HG03039 (cell line): ENCODE results near the gene SELENOW.
"Not testable (repeated sequence)": the region's sequence is repeated elsewhere in the genome, so short reads cannot be mapped to it uniquely, and the experiment has no call there.

Experiments
- ATAC-seq: cut with Tn5 transposase; IDR thresholded peaks from one replicate; pipeline ENCODE4 v1.9.1; 2021; ENCODE audit warnings: mild to moderate bottlenecking, moderate library complexity; ENCODE audit not compliant: unreplicated experiment

The SELENOW gene

GRCh38 chr19:47756627-47756929, 21.9 kb upstream of the SELENOW start:
- ATAC-seq, result no peak

GRCh38 chr19:47756953-47757608, 21.4 kb upstream of the SELENOW start:
- ATAC-seq, result no peak

GRCh38 chr19:47757617-47758442, 20.7 kb upstream of the SELENOW start:
- no peak for ATAC-seq

DNA sequence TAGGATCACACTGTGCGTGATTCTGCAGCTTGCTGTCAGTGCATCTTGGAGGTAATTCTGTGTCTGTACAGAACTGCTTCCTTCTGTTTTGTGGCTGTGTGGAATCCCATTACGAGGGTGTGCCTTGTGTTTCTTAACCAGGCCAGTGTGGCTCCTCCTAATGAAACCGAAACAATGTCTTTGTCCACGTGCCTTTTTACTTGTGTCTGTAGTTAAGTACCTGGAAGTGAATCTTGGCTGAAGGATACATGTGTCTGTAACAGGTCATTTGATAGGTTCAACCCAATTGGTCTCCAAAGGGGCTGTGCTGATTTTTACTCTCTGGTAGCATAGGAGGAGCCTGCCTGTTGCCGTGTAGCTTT, 20.1 kb upstream of the SELENOW start:
- ATAC-seq, result no peak

GRCh38 chr19:47760632-47760999, 17.9 kb upstream of the SELENOW start:
- no peak for ATAC-seq

DNA sequence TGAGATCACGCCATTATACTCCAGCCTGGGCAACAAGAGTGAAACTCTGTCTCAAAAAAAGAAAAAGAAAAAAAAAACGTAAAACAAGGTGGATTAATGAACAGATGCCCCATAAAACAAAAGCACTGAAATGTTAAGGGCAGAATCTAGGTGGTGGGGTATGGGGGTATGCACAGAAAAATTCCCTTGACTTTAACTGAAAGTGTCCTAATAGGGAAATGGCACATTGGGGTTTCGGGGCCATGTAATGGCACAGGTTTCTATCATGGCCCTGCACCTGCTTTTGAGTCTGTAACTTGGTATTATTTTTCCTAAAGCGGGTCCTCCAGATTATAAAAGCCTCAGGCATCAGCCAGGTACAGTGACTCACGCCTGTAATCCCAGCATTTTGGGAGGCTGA, 16.9 kb upstream of the SELENOW start:
- no peak for ATAC-seq

DNA sequence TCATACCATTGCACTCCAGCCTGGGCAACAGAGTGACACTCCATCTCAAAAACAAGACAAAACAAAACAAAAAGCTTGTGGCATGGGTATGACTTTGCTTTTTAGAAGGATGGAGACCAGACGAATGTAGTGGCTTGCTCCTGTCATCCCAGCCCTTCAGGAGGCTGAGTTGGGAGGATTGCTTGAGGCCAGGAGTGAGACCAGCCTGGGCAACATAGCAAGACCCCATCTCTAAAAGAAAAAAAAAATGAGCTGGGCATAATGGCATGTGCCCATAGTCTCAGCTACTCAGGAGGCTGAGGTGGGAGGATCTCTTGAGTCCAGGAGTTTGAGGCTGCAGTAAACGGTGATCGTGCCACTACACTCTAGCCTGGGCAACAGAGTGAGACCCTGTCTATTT, 16.4 kb upstream of the SELENOW start:
- no peak for ATAC-seq

DNA sequence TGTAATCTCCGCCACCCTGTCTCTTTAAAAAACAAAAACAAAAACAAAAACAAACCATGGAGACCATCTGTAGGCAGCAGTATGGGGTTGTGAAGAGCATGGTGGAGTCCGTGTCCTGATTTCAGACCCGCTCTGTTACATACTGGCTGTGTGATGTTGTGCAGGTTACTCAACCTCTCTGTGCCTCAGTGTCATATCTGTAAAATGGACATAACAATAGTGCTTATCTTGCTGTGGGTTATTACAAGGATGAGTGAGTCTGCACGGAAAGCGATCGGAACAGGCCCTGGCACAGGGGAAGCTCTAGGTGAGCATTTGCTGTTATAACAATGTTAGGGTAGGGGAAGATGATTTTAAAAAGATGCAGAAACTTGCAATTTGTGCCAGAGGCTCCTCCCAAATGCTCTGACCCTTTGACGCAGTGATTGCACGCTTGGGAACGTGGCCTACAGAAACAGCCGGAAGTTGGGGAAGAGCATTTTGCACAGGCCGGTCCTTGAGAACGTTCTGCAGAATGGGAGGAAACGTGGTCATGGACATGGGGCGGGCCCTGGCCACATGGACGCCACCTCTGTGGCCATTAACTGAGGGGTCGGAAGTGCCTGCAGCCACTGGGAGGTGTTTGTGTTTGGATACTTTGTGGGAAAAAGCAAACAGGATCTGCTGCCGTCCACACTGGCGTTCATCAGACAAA, 15.7 kb upstream of the SELENOW start:
- no peak for ATAC-seq

DNA sequence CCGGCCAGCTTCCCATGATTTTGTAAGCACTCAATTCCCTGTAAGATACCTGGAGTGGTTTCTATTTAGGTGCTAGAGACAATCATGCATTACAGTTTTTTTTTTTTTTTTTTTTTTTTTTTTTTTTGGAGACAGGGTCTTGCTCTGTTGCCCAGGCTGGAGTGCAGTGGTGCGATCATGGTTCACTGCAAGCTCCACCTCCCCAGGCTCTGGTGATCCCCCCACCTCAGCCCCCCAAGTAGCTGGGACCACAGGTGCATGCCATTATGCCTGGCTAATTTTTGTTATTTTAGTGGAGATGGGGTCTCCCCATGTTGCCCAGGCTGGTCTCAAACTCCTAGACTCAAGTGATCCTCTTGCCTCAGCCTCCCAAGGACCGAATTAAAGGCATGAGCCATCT, 13.8 kb upstream of the SELENOW start:
- ATAC-seq, result not testable (repeated sequence)

DNA sequence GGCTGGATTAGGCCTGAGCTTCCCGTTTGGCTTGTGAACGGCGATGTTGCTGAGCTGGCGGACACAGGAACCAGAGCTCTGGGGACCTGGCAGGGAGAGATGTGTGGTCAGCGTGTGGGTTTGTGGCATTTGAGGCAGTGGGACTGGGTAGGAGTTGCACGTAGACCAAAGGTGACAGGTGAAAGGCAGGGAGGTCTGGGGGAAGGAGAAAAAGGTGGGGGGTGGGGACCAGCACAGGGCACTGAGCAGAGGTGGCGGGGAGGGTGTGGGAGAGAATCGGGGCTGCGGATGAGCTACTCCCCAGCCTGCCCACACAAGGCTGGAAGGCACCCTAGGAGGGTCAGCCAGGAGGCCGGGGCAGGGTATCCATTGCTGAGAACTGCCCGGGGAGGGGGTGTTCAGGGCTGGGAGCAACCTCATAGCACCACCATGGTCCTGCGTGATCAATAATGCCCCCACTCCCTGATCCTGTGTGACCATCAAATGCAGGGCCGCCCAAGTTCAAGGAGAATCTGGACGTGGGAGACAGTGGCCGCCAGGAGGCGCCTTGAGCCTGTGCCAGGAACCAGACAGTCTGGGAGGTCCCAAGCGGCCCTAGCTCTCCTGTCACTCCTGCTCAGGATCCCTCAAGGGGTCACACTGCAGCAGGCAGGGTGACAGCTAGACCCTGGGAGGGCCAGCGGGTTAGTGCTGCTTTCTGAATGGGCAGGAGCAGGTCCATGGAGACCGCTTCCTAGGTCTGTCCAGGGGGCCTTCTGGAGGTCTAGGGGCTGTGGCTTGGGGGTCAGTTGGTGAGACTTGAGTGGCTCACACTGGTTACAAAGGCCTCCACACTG, 12.8 kb upstream of the SELENOW start:
- no peak for ATAC-seq

DNA sequence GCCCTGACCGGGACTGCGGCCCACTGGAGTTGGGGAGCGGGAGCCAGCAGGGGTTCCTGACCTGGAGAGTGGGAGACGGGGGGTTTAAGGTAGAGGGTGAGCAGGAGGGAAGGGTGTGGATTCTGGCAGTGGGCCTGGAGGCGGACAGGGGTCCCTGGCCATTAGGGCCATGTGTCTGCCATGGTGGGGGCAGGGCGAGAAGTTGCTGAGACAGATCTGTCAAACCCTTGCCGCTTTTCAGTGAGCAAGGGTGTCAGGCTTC, 12.2 kb upstream of the SELENOW start:
- no peak for ATAC-seq

GRCh38 chr19:47766670-47767069, 11.8 kb upstream of the SELENOW start:
- ATAC-seq, result no peak

DNA sequence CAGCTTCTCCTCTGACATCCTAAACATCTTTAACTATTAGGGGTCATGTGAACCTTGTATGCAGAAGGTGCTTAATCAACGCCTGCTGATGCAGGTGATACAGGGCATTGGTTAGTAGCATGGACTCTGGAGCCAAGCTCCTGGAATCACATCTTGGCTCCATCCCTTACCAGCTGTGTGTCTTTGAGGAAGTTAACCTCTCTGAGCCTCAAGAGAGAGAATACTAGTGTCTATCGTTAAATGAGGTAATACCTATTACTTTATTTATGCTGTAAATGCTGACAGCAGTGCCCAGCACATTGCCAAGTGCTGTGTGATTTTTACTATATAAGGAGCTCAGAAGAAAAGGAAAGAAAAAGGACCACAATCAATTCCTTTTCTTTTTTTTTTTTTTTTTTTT, 11.2 kb upstream of the SELENOW start:
- no peak for ATAC-seq

DNA sequence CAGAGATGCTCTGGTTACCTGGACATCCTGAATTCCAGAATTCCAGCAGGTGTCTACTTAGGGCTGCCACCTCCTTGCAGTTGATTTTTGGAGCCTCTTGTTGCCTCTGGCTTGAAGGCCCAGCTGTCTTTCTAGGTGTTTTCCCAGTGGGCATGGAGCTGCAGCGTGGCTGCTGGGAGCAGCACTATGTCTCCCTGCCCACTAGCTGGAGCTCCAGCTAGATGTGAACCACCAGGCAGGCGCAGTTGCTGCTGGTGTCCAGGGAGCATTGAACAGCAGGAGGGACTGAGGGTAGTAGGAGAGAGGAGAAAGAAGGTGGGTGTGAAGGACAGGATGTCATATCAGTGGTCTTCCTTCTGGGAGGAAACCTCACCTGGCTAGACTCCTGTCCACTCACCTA, 9.9 kb upstream of the SELENOW start:
- ATAC-seq, result no peak

- ATAC-seq, result no peak
Observed at GRCh38 chr19:47769534-47769933, 9.0 kb upstream of the SELENOW start.

- not testable (repeated sequence) for ATAC-seq
Observed at GRCh38 chr19:47771291-47771690, 7.2 kb upstream of the SELENOW start.

DNA sequence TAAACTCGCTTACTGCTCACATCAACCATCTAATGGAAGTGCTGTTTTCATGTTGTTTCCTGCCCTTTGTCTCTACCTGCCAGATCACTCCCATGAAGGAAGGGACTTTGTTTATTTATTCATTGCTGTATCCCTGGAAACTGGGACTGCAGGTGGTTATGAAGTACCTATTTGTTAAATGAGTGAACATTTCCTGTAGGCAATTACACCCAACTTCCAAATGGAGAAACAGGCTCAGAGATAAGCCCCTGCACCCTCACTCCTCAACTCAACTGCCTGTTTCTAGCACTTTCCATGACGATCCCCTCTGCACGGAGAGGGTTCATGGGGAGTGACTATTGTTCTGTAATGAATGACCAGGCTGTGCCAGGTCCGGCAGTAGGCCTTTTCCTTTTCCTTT, 1.9 kb upstream of the SELENOW start:
- no peak for ATAC-seq

DNA sequence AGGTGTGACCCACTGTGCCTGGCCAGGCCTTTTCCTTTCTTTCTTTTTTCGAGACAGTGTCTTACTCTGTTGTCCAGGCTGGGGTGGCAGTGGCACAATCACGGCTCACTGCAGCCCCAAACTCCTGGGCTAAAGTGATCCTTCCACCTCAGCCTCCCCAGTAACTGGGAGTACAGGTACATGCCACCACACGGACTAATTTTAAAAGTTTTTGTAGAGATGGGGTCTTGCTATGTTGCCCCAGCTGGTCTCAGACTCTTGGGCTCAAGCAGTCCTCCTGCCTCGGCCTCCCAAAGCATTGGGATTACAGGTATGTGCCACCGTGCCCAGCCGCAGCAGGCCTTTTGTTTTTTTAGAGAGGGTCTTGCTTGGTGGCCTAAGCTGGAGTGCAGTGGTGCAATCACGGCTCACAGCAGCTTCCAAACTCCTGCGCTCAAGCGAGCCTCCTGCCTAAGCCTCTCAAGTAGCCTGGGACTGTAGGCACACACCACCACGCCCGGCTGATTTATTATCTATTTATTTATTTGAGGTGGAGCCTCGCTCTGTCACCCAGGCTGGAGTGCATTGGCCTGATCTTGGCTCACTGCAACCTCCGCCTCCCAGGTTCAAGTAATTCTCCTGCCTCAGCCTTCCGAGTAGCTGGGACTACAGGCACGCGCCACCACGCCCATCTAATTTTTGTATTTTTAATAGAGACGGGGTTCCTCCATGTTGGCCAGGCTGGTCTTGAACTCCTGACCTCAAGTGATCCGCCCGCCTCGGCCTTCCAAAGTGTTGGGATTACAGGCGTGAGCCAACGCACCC, 1.1 kb upstream of the SELENOW start:
- ATAC-seq, result not testable (repeated sequence)

- no peak for ATAC-seq
Observed at GRCh38 chr19:47778954-47779351, 450 bp downstream of the SELENOW start.

DNA sequence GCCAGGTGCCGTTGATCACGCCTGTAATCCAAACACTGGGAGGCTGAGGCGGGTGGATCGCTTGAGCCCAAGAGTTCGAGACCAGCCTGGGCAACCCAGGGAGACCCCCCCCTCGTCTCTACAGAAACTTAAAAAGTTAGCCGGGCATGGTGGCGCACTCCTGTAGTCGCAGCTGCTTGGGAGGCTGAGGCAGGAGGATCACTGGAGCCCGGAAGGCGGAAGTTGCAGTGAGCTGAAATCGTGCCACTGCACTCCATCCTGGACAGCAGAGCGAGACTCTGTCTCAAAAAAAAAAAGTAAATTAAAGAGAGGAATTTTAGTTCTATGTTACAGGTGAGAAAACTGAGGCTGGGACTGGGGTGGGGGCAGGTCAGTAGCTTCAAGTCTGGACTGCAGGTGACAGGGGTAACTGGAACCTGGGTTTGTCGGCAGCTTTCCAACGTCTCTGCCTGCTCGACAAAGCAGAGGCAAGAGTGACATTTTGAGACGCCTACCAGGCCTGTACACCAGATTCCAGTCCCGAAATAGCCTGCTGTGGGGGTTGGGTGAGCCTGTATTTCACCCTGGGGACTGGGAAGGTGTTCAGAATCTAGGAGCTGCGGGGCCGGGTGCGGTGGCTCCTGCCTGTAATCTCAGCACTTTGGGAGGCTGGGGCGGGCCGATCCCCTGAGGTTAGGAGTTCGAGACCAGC, 1.2 kb downstream of the SELENOW start:
- ATAC-seq, result no peak
